ENCODE measurements around the gene HRC. TPM values are rescaled to one million over a fixed set of nuclear protein-coding genes. Genes with fewer than 3 reads are reported as not detected.

The HRC gene
- total RNA-seq, 1 experiment from 2014 or later = not detected

- intact Hi-C loops (cut with micrococcal nuclease) = no loop called here
- Mint-ChIP-seq H3K27me3 (ENCODE audit: insufficient read depth, unreplicated experiment) (no peaks in the 10 kb centered on the region), H3K9me3 (ENCODE audit: unreplicated experiment) (no peaks in the 10 kb centered on the region), H3K36me3 (ENCODE audit: insufficient read depth, unreplicated experiment) (peaks cover 5% of the 10 kb centered on the region), H3K27ac (ENCODE audit: low read depth, unreplicated experiment) (no peak overlapping the region), H3K4me1 (ENCODE audit: insufficient read depth, unreplicated experiment) (no peaks in the 10 kb centered on the region), H3K4me3 (ENCODE audit: unreplicated experiment) (no peak overlapping the region)
- POLR2A ChIA-PET = no interaction called here
- CTCF ChIA-PET = interaction anchor here (0.6 kb wide), 1 partner anchor 1858 kb away, joined by 3 read pairs; no protein-coding TSS in a partner anchor
- BruUV-seq (replicated peaks) = no TSS peak
- no peak for DNase-seq (ENCODE audit: unreplicated experiment)
- TF ChIP-seq CTCF (IDR thresholded peaks at IDR 0.05; ENCODE audit: unreplicated experiment) = no peak
Measured at GRCh38 chr19:49165865-49166301, 10.7 kb upstream of the HRC start.

GRCh38 chr19:49165111-49165750, 10.0 kb upstream of the HRC start:
- POLR2A ChIA-PET = no interaction called here
- DNase-seq (ENCODE audit: unreplicated experiment) = no peak
- H3K9me3 Mint-ChIP-seq (ENCODE audit: unreplicated experiment) = no peaks in the 10 kb centered on the region
- H3K36me3 Mint-ChIP-seq (ENCODE audit: insufficient read depth, unreplicated experiment) = no peaks in the 10 kb centered on the region
- CTCF ChIA-PET = interaction anchor here (0.6 kb wide), 1 partner anchor 109 kb away, joined by 3 read pairs; no protein-coding TSS in a partner anchor
- no peak overlapping the region for H3K4me3 Mint-ChIP-seq (ENCODE audit: unreplicated experiment)
- intact Hi-C loops (cut with micrococcal nuclease) = no loop called here
- no peak overlapping the region for H3K27ac Mint-ChIP-seq (ENCODE audit: low read depth, unreplicated experiment)
- no TSS peak for BruUV-seq (replicated peaks)
- H3K4me1 Mint-ChIP-seq (ENCODE audit: insufficient read depth, unreplicated experiment) = no peaks in the 10 kb centered on the region
- H3K27me3 Mint-ChIP-seq (ENCODE audit: insufficient read depth, unreplicated experiment) = no peaks in the 10 kb centered on the region
- no peak for TF ChIP-seq CTCF (IDR thresholded peaks at IDR 0.05; ENCODE audit: unreplicated experiment)

GRCh38 chr19:49161987-49162386, 6.8 kb upstream of the HRC start:
- no peak for DNase-seq (ENCODE audit: unreplicated experiment)
- Mint-ChIP-seq H3K27ac (ENCODE audit: low read depth, unreplicated experiment) (no peak overlapping the region), H3K4me1 (ENCODE audit: insufficient read depth, unreplicated experiment) (peaks cover 7% of the 10 kb centered on the region), H3K9me3 (ENCODE audit: unreplicated experiment) (no peaks in the 10 kb centered on the region), H3K4me3 (ENCODE audit: unreplicated experiment) (no peak overlapping the region), H3K36me3 (ENCODE audit: insufficient read depth, unreplicated experiment) (no peaks in the 10 kb centered on the region), H3K27me3 (ENCODE audit: insufficient read depth, unreplicated experiment) (no peaks in the 10 kb centered on the region)
- ChIA-PET CTCF (interaction anchor here (1.4 kb wide), 1 partner anchor 37 kb away, joined by 7 read pairs; no protein-coding TSS in a partner anchor), POLR2A (no interaction called here)
- BruUV-seq (replicated peaks) = no TSS peak
- no peak for TF ChIP-seq CTCF (IDR thresholded peaks at IDR 0.05; ENCODE audit: unreplicated experiment)
- intact Hi-C loops (cut with micrococcal nuclease) = no loop called here

GRCh38 chr19:49160450-49161189, 5.4 kb upstream of the HRC start:
- no peak for DNase-seq (ENCODE audit: unreplicated experiment)
- no TSS peak for BruUV-seq (replicated peaks)
- Mint-ChIP-seq H3K4me3 (ENCODE audit: unreplicated experiment) (no peak overlapping the region), H3K4me1 (ENCODE audit: insufficient read depth, unreplicated experiment) (peaks cover 7% of the 10 kb centered on the region), H3K9me3 (ENCODE audit: unreplicated experiment) (no peaks in the 10 kb centered on the region), H3K27ac (ENCODE audit: low read depth, unreplicated experiment) (no peak overlapping the region), H3K27me3 (ENCODE audit: insufficient read depth, unreplicated experiment) (no peaks in the 10 kb centered on the region), H3K36me3 (ENCODE audit: insufficient read depth, unreplicated experiment) (no peaks in the 10 kb centered on the region)
- intact Hi-C loops (cut with micrococcal nuclease) = no loop called here
- CTCF ChIA-PET = interaction anchor here (0.7 to 1.5 kb wide), 3 partner anchors 43 to 497 kb away, joined by 3 to 5 read pairs (median 3); no protein-coding TSS in a partner anchor
- POLR2A ChIA-PET = interaction anchor here (0.9 kb wide), 1 partner anchor 10 kb away, joined by 3 read pairs; no protein-coding TSS in a partner anchor
- no peak for TF ChIP-seq CTCF (IDR thresholded peaks at IDR 0.05; ENCODE audit: unreplicated experiment)

Measured in MCF 10A (cell line).